Lower leg skin (tissue), 4 donors: Measurements from ENCODE around the gene FAM3D. TPM values are rescaled to one million over a fixed set of nuclear protein-coding genes. Genes with fewer than 3 reads are reported as not detected.

Experiments used
- DNase-seq, 2 donors: peaks; one replicate each; pipeline ENCODE4 v3.0.0-alpha.2; 2019; ENCODE audit warnings: low spot score in 2 of 2
- H3K4me3 ChIP-seq: fragments of 200-600 bp; sonication (generic); 2 replicates; pipeline ENCODE4 v1.5.1; 2017; ENCODE audit warnings: mild to moderate bottlenecking, low read depth; ENCODE audit not compliant: poor library complexity, severe bottlenecking
- CTCF ChIP-seq, 3 donors: fragments of 450-650 bp; IDR thresholded peaks; one replicate each; pipeline ENCODE4 v1.5.1; 2016; ENCODE audit warnings: antibody characterized with exemption in 3 of 3, mild to moderate bottlenecking in 3 of 3, moderate library complexity in 2 of 3
- POLR2A ChIP-seq, 2 donors: fragments of 450-650 bp; IDR thresholded peaks; one replicate each; pipeline ENCODE4 v1.6.1; 2016 to 2017; ENCODE audit warnings: antibody characterized with exemption in 2 of 2, mild to moderate bottlenecking in 1 of 2, moderate library complexity in 1 of 2
- WGBS, 2 donors: methylation state at CpG; one replicate each; pipeline ENCODE4 v1.1.5; 2018; 5-methylcytosine and 5-hydroxymethylcytosine counted together
- intact Hi-C: fragments of 100-400 bp; cut with DNase I; formaldehyde crosslinking; loops from one replicate; pipeline ENCODE4 v1.15.0; 2023; ENCODE audit warnings: low total_unique reads
- total RNA-seq, 4 donors: library from RNA; depleted of rRNA; stranded (reverse); fragments of >200 nt; gene quantifications; one replicate each; pipeline ENCODE4 v1.1.0, GENCODE V29; 2016

Gene FAM3D
- total RNA-seq, 4 donors from 2014 or later = 3.7 to 3.8 (median 3.8) TPM; not detected in 1

- intact Hi-C loops = no loop called here
- 90 to 92% methylated on average over 8 of the region's 8 CpGs for WGBS, 2 donors
- TF ChIP-seq POLR2A (IDR thresholded peaks at IDR 0.05) (no peak), CTCF (IDR thresholded peaks at IDR 0.05) (no peak)
- no peak for DNase-seq
- no peak overlapping the region for H3K4me3 ChIP-seq
These were observed 43.7 kb downstream of the FAM3D start for GRCh38 chr3:58622892-58623291.

- WGBS, 2 donors = 78 to 81% methylated on average over 4 of the region's 4 CpGs
These were observed 44.1 kb downstream of the FAM3D start for GRCh38 chr3:58622436-58622835.

GRCh38 chr3:58621086-58621830, 45.3 kb downstream of the FAM3D start:
- DNase-seq = no peak
- 80 to 90% methylated on average over 6 of the region's 6 CpGs for WGBS, 2 donors
- intact Hi-C loops = no loop called here
- no peak overlapping the region for H3K4me3 ChIP-seq
- TF ChIP-seq POLR2A (IDR thresholded peaks at IDR 0.05) (no peak), CTCF (IDR thresholded peaks at IDR 0.05) (no peak)

More at GRCh38 chr3:58622436-58622835, 44.1 kb downstream of the FAM3D start:
- no peak for DNase-seq
- no peak overlapping the region for H3K4me3 ChIP-seq
- intact Hi-C loops = no loop called here
- no peak for TF ChIP-seq CTCF (IDR thresholded peaks at IDR 0.05)
- TF ChIP-seq POLR2A (IDR thresholded peaks at IDR 0.05) = no peak

GRCh38 chr3:58620421-58620820, 46.2 kb downstream of the FAM3D start:
- no peak overlapping the region for H3K4me3 ChIP-seq
- intact Hi-C loops = no loop called here
- TF ChIP-seq POLR2A (IDR thresholded peaks at IDR 0.05) = no peak
- TF ChIP-seq CTCF (IDR thresholded peaks at IDR 0.05) = no peak
- DNase-seq = no peak
- 73 to 89% methylated on average over 8 of the region's 8 CpGs for WGBS, 2 donors

GRCh38 chr3:58617338-58617761, 49.2 kb downstream of the FAM3D start:
- no peak for TF ChIP-seq CTCF (IDR thresholded peaks at IDR 0.05)
- no peak overlapping the region for H3K4me3 ChIP-seq
- intact Hi-C loops = no loop called here
- WGBS, 2 donors = 53 to 68% methylated on average over 8 of the region's 8 CpGs
- DNase-seq = peak in 1 of 2 donors; percentile 45
